GM23338 (cell line): Measurements from ENCODE around the gene TXNL1.

Experiments used
- CTCF ChIP-seq, 2 experiments: fragments of 200-600 bp in 1 of 2; sonication (generic) in 1 of 2; conservative IDR thresholded peaks; 2 replicates each; pipeline versions ENCODE4 v1.5.1 to v1.6.1; 2016 to 2017; ENCODE audit warnings: antibody characterized with exemption in 2 of 2, low read depth in 2 of 2, mild to moderate bottlenecking in 2 of 2, moderate library complexity in 1 of 2
- EZH2 ChIP-seq: fragments of 200-600 bp; sonication (generic); IDR thresholded peaks from one replicate; pipeline ENCODE4 v1.8.0; 2017; ENCODE audit warnings: antibody characterized with exemption, mild to moderate bottlenecking, low read depth; ENCODE audit not compliant: unreplicated experiment
- JUNB ChIP-seq: IDR thresholded peaks from one replicate; pipeline ENCODE4 v1.6.1; 2016; ENCODE audit warnings: antibody characterized with exemption; ENCODE audit not compliant: unreplicated experiment
- ZNF331 ChIP-seq: fragments of 250-450 bp; sonication (Bioruptor Pico); IDR thresholded peaks from 2 replicates; pipeline ENCODE4 v1.5.0; 2020; ENCODE audit warnings: low read depth, mild to moderate bottlenecking, moderate library complexity

GRCh38 chr18:56647951-56648893 lies 9.8 kb upstream of the TXNL1 start:
- no peak for TF ChIP-seq ZNF331 (CRISPR knock-in tag)
- no peak for TF ChIP-seq EZH2
- no peak for TF ChIP-seq CTCF (conservative IDR thresholded peaks at IDR 0.05; ENCODE audit: low read depth in 2 of 2)
- no peak for TF ChIP-seq JUNB
